Epithelial cell of proximal tubule (primary cell): ENCODE data around the gene UFC1. TPM values are rescaled to one million over a fixed set of nuclear protein-coding genes. Genes with fewer than 3 reads are reported as not detected.
A peak's percentile ranks its signal among the peaks of the same experiment; 100 is the strongest.

Experiments used
- DNase-seq: peaks from one replicate; pipeline ENCODE4 v3.0.0-alpha.2; 2011; ENCODE audit warnings: low read depth
- H3K4me3 ChIP-seq: 2 replicates; pipeline ENCODE4 v1.5.1; 2011; ENCODE audit warnings: low read depth, mild to moderate bottlenecking, low read length
- CTCF ChIP-seq: conservative IDR thresholded peaks from 2 replicates; pipeline ENCODE4 v1.5.1; 2012; ENCODE audit warnings: low read depth, mild to moderate bottlenecking, low read length
- total RNA-seq: library from RNA; depleted of rRNA; stranded (reverse); fragments of >200 nt; gene quantifications from 2 replicates; pipeline ENCODE4 v1.2.3, GENCODE V29; 2015

The UFC1 gene
- total RNA-seq, 1 donor from 2014 or later: 117 TPM

GRCh38 chr1:161198194-161198896, 44.6 kb downstream of the UFC1 start:
- TF ChIP-seq CTCF: no peak
- no peak for DNase-seq

DNA sequence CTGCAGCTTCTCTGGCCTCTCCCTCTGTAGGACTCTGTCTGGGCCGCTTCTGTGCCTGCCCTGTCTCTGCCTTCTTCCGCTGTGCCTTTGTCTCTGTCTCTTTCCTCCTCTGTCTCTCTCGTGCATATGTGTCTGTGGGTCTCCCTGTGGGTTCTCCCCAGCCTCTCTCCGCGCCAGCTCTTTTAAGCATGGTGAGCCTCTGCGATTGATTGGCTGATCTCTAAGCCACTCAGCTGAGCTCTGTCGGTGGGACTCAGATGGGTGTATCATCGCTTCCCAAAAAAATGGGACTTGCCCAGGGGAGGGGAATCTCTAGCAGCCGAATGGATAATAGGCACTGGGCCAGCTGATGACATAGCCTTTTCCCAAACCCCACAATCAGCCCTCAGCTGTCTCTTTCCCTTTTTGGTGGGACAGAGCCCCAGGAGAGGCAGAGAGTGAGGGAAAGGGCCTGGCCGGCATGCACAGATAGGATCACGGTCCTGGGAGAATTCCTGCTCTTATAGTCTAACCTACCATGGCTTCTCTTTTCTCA, 45.2 kb downstream of the UFC1 start, which contains the start of gene ADAMTS4:
ADAMTS4 (minus strand) TSS at position 158 of the 535 bp plus-strand sequence. CDS start 427 bp downstream, outside the sequence.
- DNase-seq: no peak
- no peak for TF ChIP-seq CTCF
- no peak within 1 kb of the TSS for H3K4me3 ChIP-seq

More at GRCh38 chr1:161198194-161198896, 44.6 kb downstream of the UFC1 start:
- H3K4me3 ChIP-seq: no peak overlapping the region

- no peak for DNase-seq
- no peak overlapping the region for H3K4me3 ChIP-seq
- TF ChIP-seq CTCF: no peak
Measured at GRCh38 chr1:161199506-161200139, 45.8 kb downstream of the UFC1 start.

DNA sequence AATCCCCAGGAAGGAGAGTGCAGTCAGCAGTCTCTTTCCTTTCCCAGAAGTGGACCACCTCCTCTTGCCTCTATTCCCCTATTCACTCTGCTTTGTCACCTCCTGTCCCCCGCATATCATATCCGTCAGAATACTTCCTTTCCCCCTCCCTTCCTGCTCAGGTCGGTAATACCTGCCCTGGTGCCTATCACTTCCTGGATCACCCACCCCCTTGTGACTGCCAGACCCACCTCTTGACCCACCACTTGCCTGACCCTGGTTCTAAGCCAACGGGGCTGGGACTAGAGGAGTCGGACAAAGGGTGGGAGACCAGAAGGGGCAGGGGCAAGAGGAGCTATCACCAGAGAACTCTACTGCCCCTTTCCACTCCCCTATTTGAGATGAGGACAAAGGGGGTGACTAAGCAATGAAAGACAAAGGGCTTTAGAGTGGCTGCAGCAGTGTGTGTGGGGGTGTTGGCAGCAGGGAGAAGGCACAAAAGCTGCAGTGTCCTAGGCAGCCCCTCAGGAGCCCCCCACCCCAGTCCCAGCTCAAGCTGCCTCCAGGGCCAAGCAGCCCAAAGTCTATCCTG, 46.7 kb downstream of the UFC1 start:
- DNase-seq: no peak
- TF ChIP-seq CTCF: no peak

DNA sequence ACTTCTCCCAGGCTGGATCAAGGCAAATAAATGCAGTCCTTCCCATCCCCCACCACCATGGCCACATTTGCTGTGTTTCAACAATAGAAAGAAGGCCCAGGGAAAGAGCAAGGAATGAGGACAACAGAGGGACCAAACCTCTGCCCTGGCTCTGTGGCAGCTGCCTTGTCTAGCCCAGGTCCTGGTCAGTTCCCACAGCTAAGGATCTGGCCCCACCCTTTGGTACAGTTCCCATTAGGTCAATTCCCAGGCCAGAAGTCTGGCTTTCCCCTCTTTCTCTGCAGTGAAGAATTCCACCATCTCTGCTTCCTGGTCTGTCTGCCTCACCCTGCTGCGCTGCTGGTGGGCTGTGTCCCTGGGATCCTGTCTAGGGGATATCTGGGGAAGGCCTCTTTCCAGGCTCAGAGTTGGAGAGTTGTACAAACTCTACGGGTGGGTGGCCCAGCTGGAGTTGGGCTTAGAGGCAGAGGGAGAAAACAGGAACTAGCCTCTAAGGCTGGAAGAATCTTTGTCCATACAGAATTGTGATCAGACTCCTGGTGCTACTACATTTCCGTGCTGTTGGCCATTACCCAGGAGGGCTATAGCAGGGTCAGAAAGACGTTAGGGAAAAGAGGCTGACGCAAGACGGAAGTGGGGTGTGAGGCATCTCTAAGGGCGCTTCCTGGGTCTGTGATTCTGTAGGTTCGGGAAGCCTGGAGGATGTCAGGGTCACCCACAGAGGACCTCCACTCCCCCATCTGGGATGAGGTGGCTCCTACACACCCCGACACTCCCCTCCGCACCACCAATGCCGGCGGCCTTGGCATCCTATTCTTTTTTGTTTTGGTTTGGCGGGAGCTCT, 47.4 kb downstream of the UFC1 start:
- H3K4me3 ChIP-seq: peak overlapping the region; percentile 88
- DNase-seq: no peak
- TF ChIP-seq CTCF: no peak

More for the DNA sequence above, 46.7 kb downstream of the UFC1 start:
- H3K4me3 ChIP-seq: no peak overlapping the region

DNA sequence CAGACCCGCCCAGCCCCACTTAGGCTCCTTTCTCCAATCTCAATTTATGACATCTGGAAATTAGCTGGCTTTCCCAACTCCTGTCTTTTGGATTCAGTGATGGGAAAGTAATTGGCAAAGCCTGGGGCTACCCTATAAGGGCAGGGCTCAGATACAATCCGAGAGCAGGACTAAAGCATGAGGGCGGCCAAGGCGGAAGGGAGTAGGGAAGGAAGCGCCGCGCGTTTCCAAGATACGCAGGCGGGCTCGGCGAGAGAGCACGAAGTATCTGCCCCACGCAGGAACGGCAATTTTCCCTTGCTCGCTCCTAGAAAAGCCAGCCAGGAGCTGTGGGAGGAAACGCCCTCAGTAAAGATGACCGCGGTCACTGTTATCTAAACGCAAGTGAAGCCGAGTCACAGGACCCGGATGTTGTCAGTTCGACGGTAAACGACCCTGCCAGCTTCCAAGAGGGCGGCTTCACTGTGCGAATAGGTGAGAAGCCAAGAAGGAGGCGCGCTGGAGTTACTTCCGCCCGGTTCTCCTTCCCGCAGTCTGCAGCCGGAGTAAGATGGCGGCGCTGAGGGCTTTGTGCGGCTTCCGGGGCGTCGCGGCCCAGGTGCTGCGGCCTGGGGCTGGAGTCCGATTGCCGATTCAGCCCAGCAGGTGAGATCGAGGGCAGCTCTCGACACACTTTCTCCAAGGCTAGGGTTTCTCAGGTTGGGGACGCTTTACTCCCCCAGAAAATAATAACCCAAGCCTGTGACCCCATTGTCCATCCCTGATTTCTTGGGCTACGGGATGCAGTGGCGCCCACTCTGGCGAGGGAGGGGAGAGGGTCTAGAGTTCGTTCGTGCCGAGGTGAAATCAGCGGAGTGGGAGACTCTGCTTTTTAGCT, 48.3 kb downstream of the UFC1 start, which contains the start of gene NDUFS2:
NDUFS2 (plus strand) TSS at position 532 of the 877 bp plus-strand sequence; CDS start at position 551, 19 bp downstream.
- DNase-seq: peak; percentile 87
- TF ChIP-seq CTCF: peak; percentile 39
- H3K4me3 ChIP-seq: peak within 1 kb of the TSS; percentile 88
